SK-N-SH (cell line): Measurements from ENCODE around the gene GRIP1. TPM values are rescaled to one million over a fixed set of nuclear protein-coding genes. Genes with fewer than 3 reads are reported as not detected.

Source experiments
- CTCF ChIA-PET: fragments of 300-600, 350-600 bp; formaldehyde crosslinking; extraction: SDS; loops from one replicate; lab custom pipeline; 2021; lab: Yijun Ruan, JAX
- POLR2A ChIA-PET: fragments of 350-600 bp; sonication (Branson Sonifier 250); formaldehyde crosslinking; extraction: SDS; loops from one replicate; lab custom pipeline; 2020; ENCODE audit warnings: antibody characterized with exemption, inconsistent platforms; lab: Yijun Ruan, JAX
- DNase-seq: peaks from one replicate; pipeline ENCODE4 v3.0.0; 2012
- H2AFZ ChIP-seq: fragments of 200-600 bp; sonication (generic); 2 replicates; pipeline ENCODE4 v1.8.1; 2016; ENCODE audit warnings: antibody characterized with exemption, mild to moderate bottlenecking, low read depth
- H3F3A ChIP-seq: fragments of 200-600 bp; sonication (generic); replicated peaks from 2 replicates; pipeline ENCODE3; 2016; ENCODE audit warnings: antibody characterized with exemption, mild to moderate bottlenecking; ENCODE audit not compliant: insufficient read depth
- H3K27ac ChIP-seq, 2 experiments: fragments of 200-500 bp in 1 of 2; fragments of 200-600 bp in 1 of 2; sonication (Bioruptor generic) in 1 of 2; sonication (generic), shearing (Covaris generic) in 1 of 2; 2 replicates each; pipeline versions ENCODE4 v1.5.1 to v1.6.1; 2014 to 2016; ENCODE audit warnings: low read depth in 2 of 2, inconsistent platforms in 1 of 2, low read length in 1 of 2, mild to moderate bottlenecking in 1 of 2, mixed read lengths in 1 of 2
- H3K27me3 ChIP-seq: fragments of 200-600 bp; sonication (generic), shearing (Covaris generic); 2 replicates; pipeline ENCODE4 v1.6.1; 2016; ENCODE audit warnings: mixed run types; ENCODE audit not compliant: insufficient read depth
- H3K36me3 ChIP-seq, 2 experiments: fragments of 200-500 bp in 1 of 2; fragments of 200-600 bp in 1 of 2; sonication (Bioruptor generic) in 1 of 2; sonication (generic) in 1 of 2; replicated peaks in 1 of 2; 2 replicates each; pipeline versions ENCODE3 to v1.5.1; 2014 to 2016; ENCODE audit warnings: low read length in 1 of 2, mild to moderate bottlenecking in 1 of 2; ENCODE audit not compliant: insufficient read depth in 2 of 2, control insufficient read depth in 1 of 2
- H3K4me1 ChIP-seq, 2 experiments: fragments of 200-500 bp in 1 of 2; fragments of 200-600 bp in 1 of 2; sonication (Bioruptor generic) in 1 of 2; sonication (generic), shearing (Covaris generic) in 1 of 2; 2 replicates each; pipeline versions ENCODE4 v1.5.1 to v1.6.1; 2014 to 2016; ENCODE audit warnings: low read depth in 1 of 2, low read length in 1 of 2, mixed run types in 1 of 2; ENCODE audit not compliant: insufficient read depth in 2 of 2, control insufficient read depth in 1 of 2
- H3K4me2 ChIP-seq: fragments of 200-600 bp; sonication (generic), shearing (Covaris generic); 2 replicates; pipeline ENCODE4 v1.6.1; 2017; ENCODE audit warnings: mixed run types
- H3K4me3 ChIP-seq, 2 experiments: fragments of 200-500 bp in 1 of 2; fragments of 200-600 bp in 1 of 2; sonication (Bioruptor generic) in 1 of 2; sonication (generic), shearing (Covaris generic) in 1 of 2; 2 replicates each; pipeline versions ENCODE4 v1.5.1 to v1.8.1; 2014 to 2016; ENCODE audit warnings: low read depth in 2 of 2, inconsistent platforms in 1 of 2, low read length in 1 of 2, mild to moderate bottlenecking in 1 of 2, mixed read lengths in 1 of 2, moderate library complexity in 1 of 2
- H3K79me2 ChIP-seq: fragments of 200-600 bp; sonication (generic); 2 replicates; pipeline ENCODE4 v1.8.1; 2017; ENCODE audit warnings: mild to moderate bottlenecking; ENCODE audit not compliant: insufficient read depth
- H3K9ac ChIP-seq: fragments of 200-600 bp; sonication (generic); 2 replicates; pipeline ENCODE4 v1.6.1; 2017; ENCODE audit warnings: mixed run types
- H3K9me2 ChIP-seq: fragments of 200-600 bp; sonication (generic); 2 replicates; pipeline ENCODE4 v1.6.1; 2017; ENCODE audit warnings: mixed run types
- H3K9me3 ChIP-seq: fragments of 200-600 bp; sonication (generic); 2 replicates; pipeline ENCODE4 v1.6.1; 2017; ENCODE audit warnings: mixed run types, mild to moderate bottlenecking, moderate library complexity
- H4K20me1 ChIP-seq: fragments of 200-600 bp; sonication (generic); 2 replicates; pipeline ENCODE4 v1.6.1; 2017; ENCODE audit warnings: mild to moderate bottlenecking, mixed run types; ENCODE audit not compliant: insufficient read depth
- ELF1 ChIP-seq: IDR thresholded peaks from 2 replicates; pipeline ENCODE4 v1.4.0; 2012
- EP300 ChIP-seq, 2 experiments: IDR thresholded peaks; 2 replicates each; pipeline versions ENCODE4 v1.4.0 to v1.6.1; 2012; ENCODE audit warnings: borderline replicate concordance in 1 of 2, low read depth in 1 of 2, low read length in 1 of 2
- FOXJ3 ChIP-seq: sonication (generic); formaldehyde crosslinking; IDR thresholded peaks from 2 replicates; pipeline ENCODE4 v1.5.1; 2020; ENCODE audit warnings: mild to moderate bottlenecking, missing genetic modification reagents
- FOXM1 ChIP-seq: IDR thresholded peaks from 2 replicates; pipeline ENCODE4 v1.4.0; 2012; ENCODE audit warnings: low read depth, mild to moderate bottlenecking
- IRF3 ChIP-seq: fragments of 150-350 bp; IDR thresholded peaks from 2 replicates; pipeline ENCODE4 v1.6.1; 2016; ENCODE audit warnings: mild to moderate bottlenecking, low read depth, low read length
- MEF2A ChIP-seq: IDR thresholded peaks from 2 replicates; pipeline ENCODE4 v1.4.0; 2012; ENCODE audit warnings: low read depth, borderline replicate concordance
- NFIC ChIP-seq: IDR thresholded peaks from 2 replicates; pipeline ENCODE4 v1.4.0; 2012; ENCODE audit warnings: borderline replicate concordance
- PBX3 ChIP-seq: IDR thresholded peaks from 2 replicates; pipeline ENCODE4; 2012
- POLR2AphosphoS5 ChIP-seq: IDR thresholded peaks from 2 replicates; pipeline ENCODE4 v1.6.1; 2012; ENCODE audit warnings: low read depth, low read length
- RCOR1 ChIP-seq: fragments of 150-350 bp; IDR thresholded peaks from 2 replicates; pipeline ENCODE4 v1.6.1; 2017; ENCODE audit warnings: antibody characterized with exemption, low read length
- RXRA ChIP-seq: IDR thresholded peaks from 2 replicates; pipeline ENCODE4 v1.4.0; 2012; ENCODE audit warnings: low read depth, mild to moderate bottlenecking, borderline replicate concordance
- TAF1 ChIP-seq: IDR thresholded peaks from 2 replicates; pipeline ENCODE4 v1.6.1; 2012; ENCODE audit warnings: low read depth, mild to moderate bottlenecking, low read length, moderate library complexity, borderline replicate concordance
- YY1 ChIP-seq: IDR thresholded peaks from 2 replicates; pipeline ENCODE4 v1.4.0; 2012; ENCODE audit warnings: low read depth, mild to moderate bottlenecking
- ZBTB33 ChIP-seq: IDR thresholded peaks from 2 replicates; pipeline ENCODE4 v1.4.0; 2012; ENCODE audit warnings: low read depth, borderline replicate concordance
- WGBS: methylation state at CpG from one replicate; pipeline ENCODE4 v1.1.6; 2017; ENCODE audit warnings: low lambda C conversion rate; 5-methylcytosine and 5-hydroxymethylcytosine counted together
- polyA plus RNA-seq, 3 experiments: library from polyadenylated mRNA; depleted of rRNA; stranded (reverse); fragments of >200 nt; gene quantifications; 2 replicates each; pipeline ENCODE4 v1.2.3, GENCODE V29; 2012
- TF ChIP-seq, protein P1 (sequence below): fragments of 200-600 bp; sonication (generic); IDR thresholded peaks from 2 replicates; pipeline ENCODE4 v1.6.1; 2017; ENCODE audit warnings: antibody characterized with exemption, mild to moderate bottlenecking, moderate library complexity

GRIP1 gene
- polyA plus RNA-seq, 1 of the 3 experiments (the other 2 are of a cell fraction): 0.07 TPM

GRCh38 chr12:66679461-66680084, 697 bp upstream of the GRIP1 start:
- Histone ChIP-seq H3K27me3 (peaks cover 6% of the 10 kb centered on the region; the same call in 1 of the 2 replicates), H3K27ac (no peak overlapping the region), H3K79me2 (no peaks in the 10 kb centered on the region), H3K4me2 (no peak overlapping the region), H3K9me3 (no peaks in the 10 kb centered on the region), H3K36me3 (no peaks in the 10 kb centered on the region), H2AFZ (no peak overlapping the region), H3F3A (no peaks in the 10 kb centered on the region), H3K4me3 (no peak overlapping the region), H3K9me2 (no peaks in the 10 kb centered on the region), H4K20me1 (no peaks in the 10 kb centered on the region), H3K9ac (no peak overlapping the region), H3K4me1 (no peaks in the 10 kb centered on the region)
- ChIA-PET CTCF (no interaction called here), POLR2A (no interaction called here)
- no peak for DNase-seq
- WGBS: 15% methylated on average over 7 of the region's 7 CpGs
- TF ChIP-seq FOXM1 (no peak), YY1 (no peak), FOXJ3 (no peak), RCOR1 (no peak), MEF2A (no peak), ZBTB33 (no peak), POLR2AphosphoS5 (no peak), RXRA (no peak), TAF1 (no peak), PBX3 (no peak), IRF3 (no peak), EP300 (IDR thresholded peaks at IDR 0.05; ENCODE audit: borderline replicate concordance in 1 of 2, low read depth in 1 of 2, low read length in 1 of 2) (no peak), ELF1 (no peak), NFIC (no peak)
- TF ChIP-seq, protein P1, sequence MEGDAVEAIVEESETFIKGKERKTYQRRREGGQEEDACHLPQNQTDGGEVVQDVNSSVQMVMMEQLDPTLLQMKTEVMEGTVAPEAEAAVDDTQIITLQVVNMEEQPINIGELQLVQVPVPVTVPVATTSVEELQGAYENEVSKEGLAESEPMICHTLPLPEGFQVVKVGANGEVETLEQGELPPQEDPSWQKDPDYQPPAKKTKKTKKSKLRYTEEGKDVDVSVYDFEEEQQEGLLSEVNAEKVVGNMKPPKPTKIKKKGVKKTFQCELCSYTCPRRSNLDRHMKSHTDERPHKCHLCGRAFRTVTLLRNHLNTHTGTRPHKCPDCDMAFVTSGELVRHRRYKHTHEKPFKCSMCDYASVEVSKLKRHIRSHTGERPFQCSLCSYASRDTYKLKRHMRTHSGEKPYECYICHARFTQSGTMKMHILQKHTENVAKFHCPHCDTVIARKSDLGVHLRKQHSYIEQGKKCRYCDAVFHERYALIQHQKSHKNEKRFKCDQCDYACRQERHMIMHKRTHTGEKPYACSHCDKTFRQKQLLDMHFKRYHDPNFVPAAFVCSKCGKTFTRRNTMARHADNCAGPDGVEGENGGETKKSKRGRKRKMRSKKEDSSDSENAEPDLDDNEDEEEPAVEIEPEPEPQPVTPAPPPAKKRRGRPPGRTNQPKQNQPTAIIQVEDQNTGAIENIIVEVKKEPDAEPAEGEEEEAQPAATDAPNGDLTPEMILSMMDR: no peak
